ENCODE measurements around the gene FURIN. TPM values are rescaled to one million over a fixed set of nuclear protein-coding genes. Genes with fewer than 3 reads are reported as not detected.
"Not testable (repeated sequence)": the region's sequence is repeated elsewhere in the genome, so short reads cannot be mapped to it uniquely, and the experiment has no call there.

FURIN gene
- total and polyA plus RNA-seq, 2 experiments from 2014 or later, result 67.9 to 98.9 TPM

DNA sequence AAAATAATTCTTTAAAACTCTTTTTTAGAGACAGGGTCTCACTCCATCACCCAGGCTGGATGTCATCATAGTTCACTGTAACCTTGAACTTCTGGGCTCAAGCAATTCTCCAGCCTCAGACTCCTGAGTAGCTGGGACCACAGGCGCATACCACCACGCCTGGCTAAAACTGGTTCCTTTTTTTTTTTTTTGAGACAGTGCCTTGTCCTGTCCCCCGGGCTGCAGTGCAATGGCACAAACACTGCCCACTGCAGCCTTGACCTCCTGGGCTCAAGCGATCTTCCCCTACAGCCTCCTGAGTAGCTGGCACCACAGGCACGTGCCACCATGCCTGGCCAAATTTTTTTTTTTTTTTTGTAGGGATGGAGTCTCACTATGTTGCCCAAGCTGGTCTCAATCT, 23.7 kb upstream of the FURIN start:
- no peaks in the 10 kb centered on the region for H3K9me3 ChIP-seq (ENCODE audit: low read depth)
- no peaks in the 10 kb centered on the region for H3K9me2 ChIP-seq (replicated peaks; ENCODE audit: insufficient read depth)
- WGBS (ENCODE audit: low lambda C conversion rate, missing lambda C conversion rate), result 83% methylated on average over 5 of the region's 5 CpGs
- peaks cover 6% of the 10 kb centered on the region for H3K4me1 ChIP-seq (ENCODE audit: insufficient read depth)
- DNase-seq (ENCODE audit: low spot score), result no peak
- no peaks in the 10 kb centered on the region for H4K20me1 ChIP-seq (ENCODE audit: insufficient read depth, poor library complexity, severe bottlenecking)
- H2AFZ ChIP-seq, result no peak overlapping the region
- no peak overlapping the region for H3K4me2 ChIP-seq
- H3K4me3 ChIP-seq, result no peak overlapping the region
- peak overlapping the region; percentile 68 for H3K27ac ChIP-seq
- H3K36me3 ChIP-seq (replicated peaks; ENCODE audit: insufficient read depth, low read depth), result no peaks in the 10 kb centered on the region
- TF ChIP-seq EZH2 (IDR thresholded peaks at IDR 0.05; ENCODE audit: borderline replicate concordance), result no peak
- no peak for TF ChIP-seq EZH2phosphoT487 (IDR thresholded peaks at IDR 0.05; ENCODE audit: low read depth, severe bottlenecking, unreplicated experiment)
- no peaks in the 10 kb centered on the region for H3K79me2 ChIP-seq
- H3K27me3 ChIP-seq, result no peaks in the 10 kb centered on the region

DNA sequence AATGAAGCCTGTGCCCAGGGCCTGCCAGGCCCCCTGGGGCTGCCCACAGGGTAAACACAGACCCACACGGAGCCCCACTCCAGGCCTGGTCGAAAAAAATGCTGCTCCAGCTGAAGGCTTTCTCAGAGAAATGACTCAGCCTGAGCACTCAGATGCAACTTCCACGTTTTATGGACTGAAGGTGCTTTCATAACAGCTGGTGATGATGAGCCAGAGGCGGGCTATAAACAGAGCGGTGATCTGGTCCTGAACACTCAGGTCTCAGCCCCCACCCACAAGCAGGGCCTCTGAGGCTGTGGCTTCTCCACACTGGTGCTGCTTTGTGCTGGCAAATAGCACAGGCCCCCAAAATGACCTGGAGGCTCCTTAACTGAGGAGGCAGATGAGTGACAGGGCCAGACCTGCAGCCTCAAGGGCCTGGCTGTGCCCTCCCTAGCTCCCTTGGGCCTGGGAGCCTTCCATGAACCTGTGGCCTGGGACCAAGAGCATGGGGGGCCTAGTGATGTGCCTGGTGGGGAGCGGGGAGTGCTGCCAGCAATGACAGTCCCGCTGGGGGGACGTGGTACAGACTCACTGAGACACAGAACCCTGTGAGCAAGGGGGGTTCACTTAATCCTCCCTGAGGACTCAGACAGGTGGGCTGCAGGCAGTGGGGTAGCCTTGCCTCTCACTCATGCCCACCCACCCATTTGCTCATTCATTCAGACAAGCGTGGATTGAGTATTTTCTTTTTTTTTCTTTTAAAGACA, 23.0 kb upstream of the FURIN start:
- Histone ChIP-seq H3K4me3 (no peak overlapping the region), H3K9me3 (ENCODE audit: low read depth) (no peaks in the 10 kb centered on the region), H3K27ac (peak overlapping the region; percentile 69), H4K20me1 (ENCODE audit: insufficient read depth, poor library complexity, severe bottlenecking) (no peaks in the 10 kb centered on the region), H3K9me2 (replicated peaks; ENCODE audit: insufficient read depth) (no peaks in the 10 kb centered on the region), H3K4me1 (ENCODE audit: insufficient read depth) (peaks cover 3% of the 10 kb centered on the region), H3K27me3 (no peaks in the 10 kb centered on the region), H3K36me3 (replicated peaks; ENCODE audit: insufficient read depth, low read depth) (no peaks in the 10 kb centered on the region), H3K4me2 (no peak overlapping the region), H2AFZ (no peak overlapping the region), H3K79me2 (no peaks in the 10 kb centered on the region)
- 51% methylated on average over 9 of the region's 9 CpGs for WGBS (ENCODE audit: low lambda C conversion rate, missing lambda C conversion rate)
- peak; percentile 82 for DNase-seq (ENCODE audit: low spot score)
- no peak for TF ChIP-seq EZH2phosphoT487 (IDR thresholded peaks at IDR 0.05; ENCODE audit: low read depth, severe bottlenecking, unreplicated experiment)
- TF ChIP-seq EZH2 (IDR thresholded peaks at IDR 0.05; ENCODE audit: borderline replicate concordance), result no peak
- TF ChIP-seq, protein P1, sequence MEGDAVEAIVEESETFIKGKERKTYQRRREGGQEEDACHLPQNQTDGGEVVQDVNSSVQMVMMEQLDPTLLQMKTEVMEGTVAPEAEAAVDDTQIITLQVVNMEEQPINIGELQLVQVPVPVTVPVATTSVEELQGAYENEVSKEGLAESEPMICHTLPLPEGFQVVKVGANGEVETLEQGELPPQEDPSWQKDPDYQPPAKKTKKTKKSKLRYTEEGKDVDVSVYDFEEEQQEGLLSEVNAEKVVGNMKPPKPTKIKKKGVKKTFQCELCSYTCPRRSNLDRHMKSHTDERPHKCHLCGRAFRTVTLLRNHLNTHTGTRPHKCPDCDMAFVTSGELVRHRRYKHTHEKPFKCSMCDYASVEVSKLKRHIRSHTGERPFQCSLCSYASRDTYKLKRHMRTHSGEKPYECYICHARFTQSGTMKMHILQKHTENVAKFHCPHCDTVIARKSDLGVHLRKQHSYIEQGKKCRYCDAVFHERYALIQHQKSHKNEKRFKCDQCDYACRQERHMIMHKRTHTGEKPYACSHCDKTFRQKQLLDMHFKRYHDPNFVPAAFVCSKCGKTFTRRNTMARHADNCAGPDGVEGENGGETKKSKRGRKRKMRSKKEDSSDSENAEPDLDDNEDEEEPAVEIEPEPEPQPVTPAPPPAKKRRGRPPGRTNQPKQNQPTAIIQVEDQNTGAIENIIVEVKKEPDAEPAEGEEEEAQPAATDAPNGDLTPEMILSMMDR (IDR thresholded peaks at IDR 0.05; ENCODE audit: poor library complexity), result no peak

DNA sequence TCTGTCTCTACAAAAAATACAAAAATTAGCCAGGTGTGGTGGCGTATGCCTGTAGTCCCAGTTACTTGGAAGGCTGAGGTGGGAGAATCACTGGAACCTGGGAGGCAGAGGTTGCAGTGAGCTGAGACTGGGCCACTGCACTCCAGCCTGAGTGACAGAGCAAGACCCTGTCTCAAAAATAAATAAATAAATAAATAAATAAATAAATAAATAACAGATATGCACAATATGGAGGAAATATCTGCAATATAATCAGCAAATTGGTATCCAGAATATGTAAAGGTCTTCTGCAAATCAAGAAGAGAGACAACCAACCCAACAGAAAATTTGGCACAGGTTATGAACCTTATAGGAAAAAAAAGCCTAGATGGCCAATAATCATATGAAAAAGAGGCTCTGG, 19.0 kb upstream of the FURIN start:
- not testable (repeated sequence) for H4K20me1 ChIP-seq (ENCODE audit: insufficient read depth, poor library complexity, severe bottlenecking); H2AFZ ChIP-seq; H3K9me3 ChIP-seq (ENCODE audit: low read depth); DNase-seq (ENCODE audit: low spot score); H3K9me2 ChIP-seq (replicated peaks; ENCODE audit: insufficient read depth); H3K27me3 ChIP-seq; H3K36me3 ChIP-seq (replicated peaks; ENCODE audit: insufficient read depth, low read depth); H3K4me2 ChIP-seq; H3K4me1 ChIP-seq (ENCODE audit: insufficient read depth); H3K27ac ChIP-seq; H3K79me2 ChIP-seq; H3K4me3 ChIP-seq
- WGBS (ENCODE audit: low lambda C conversion rate, missing lambda C conversion rate), result 100% methylated on average over 1 of the region's 1 CpG

DNA sequence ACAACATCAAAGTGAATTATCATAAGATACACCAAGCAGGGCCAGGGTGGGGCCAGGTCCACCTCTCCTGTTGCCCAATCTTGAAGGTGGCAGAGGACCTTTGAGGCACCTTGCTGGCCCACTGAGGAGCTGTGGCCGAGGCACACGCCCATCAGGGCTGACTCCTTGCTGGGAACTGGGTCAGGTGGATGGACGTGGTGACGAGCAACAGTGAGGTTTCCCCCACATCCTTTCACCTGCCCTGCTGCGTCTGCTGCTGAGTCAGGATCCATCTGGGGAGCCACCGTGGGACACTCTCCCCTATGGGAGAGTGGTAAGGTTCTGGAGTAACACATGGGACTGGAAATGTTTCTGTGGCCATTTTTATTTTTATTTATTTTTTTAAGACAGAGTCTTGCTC, 17.3 kb upstream of the FURIN start:
- H3K9me2 ChIP-seq (replicated peaks; ENCODE audit: insufficient read depth), result no peaks in the 10 kb centered on the region
- H3K9me3 ChIP-seq (ENCODE audit: low read depth), result no peaks in the 10 kb centered on the region
- no peak overlapping the region for H3K4me2 ChIP-seq
- no peaks in the 10 kb centered on the region for H4K20me1 ChIP-seq (ENCODE audit: insufficient read depth, poor library complexity, severe bottlenecking)
- H3K27ac ChIP-seq, result no peak overlapping the region
- no peaks in the 10 kb centered on the region for H3K36me3 ChIP-seq (replicated peaks; ENCODE audit: insufficient read depth, low read depth)
- no peak overlapping the region for H3K4me3 ChIP-seq
- no peak overlapping the region for H2AFZ ChIP-seq
- H3K4me1 ChIP-seq (ENCODE audit: insufficient read depth), result no peaks in the 10 kb centered on the region
- DNase-seq (ENCODE audit: low spot score), result no peak
- no peaks in the 10 kb centered on the region for H3K79me2 ChIP-seq
- no peaks in the 10 kb centered on the region for H3K27me3 ChIP-seq
- TF ChIP-seq EZH2 (IDR thresholded peaks at IDR 0.05; ENCODE audit: borderline replicate concordance) (no peak), EZH2phosphoT487 (IDR thresholded peaks at IDR 0.05; ENCODE audit: low read depth, severe bottlenecking, unreplicated experiment) (no peak)
- TF ChIP-seq, protein P1 (IDR thresholded peaks at IDR 0.05; ENCODE audit: poor library complexity), result no peak
- 86% methylated on average over 6 of the region's 6 CpGs for WGBS (ENCODE audit: low lambda C conversion rate, missing lambda C conversion rate)
